HG03520 (cell line): ENCODE data around the gene NUDT1.

ENCODE experiments used
- ATAC-seq: cut with Tn5 transposase; IDR thresholded peaks from one replicate; pipeline ENCODE4 v1.9.1; 2021; ENCODE audit warnings: mild to moderate bottlenecking, moderate library complexity; ENCODE audit not compliant: unreplicated experiment

NUDT1 gene

DNA sequence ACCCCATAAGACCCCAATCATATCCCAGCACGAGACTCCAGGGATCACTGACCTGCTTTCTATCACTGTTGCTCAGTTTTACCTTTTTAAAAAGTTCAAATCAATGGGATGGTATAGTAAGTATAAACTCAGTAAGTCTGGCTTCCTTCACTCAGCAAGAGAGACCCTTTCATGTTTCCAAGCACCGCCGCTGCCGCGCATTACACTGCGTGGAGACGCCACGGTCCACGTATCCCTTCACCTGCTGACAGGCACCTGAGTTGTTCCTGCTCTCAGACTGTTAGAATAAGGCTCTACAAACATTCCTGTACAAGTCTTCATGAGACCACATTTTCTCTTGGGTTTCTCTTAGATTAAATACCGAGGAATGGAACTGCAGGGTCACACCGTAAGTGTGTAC, 37.6 kb upstream of the NUDT1 start:
- no peak for ATAC-seq

DNA sequence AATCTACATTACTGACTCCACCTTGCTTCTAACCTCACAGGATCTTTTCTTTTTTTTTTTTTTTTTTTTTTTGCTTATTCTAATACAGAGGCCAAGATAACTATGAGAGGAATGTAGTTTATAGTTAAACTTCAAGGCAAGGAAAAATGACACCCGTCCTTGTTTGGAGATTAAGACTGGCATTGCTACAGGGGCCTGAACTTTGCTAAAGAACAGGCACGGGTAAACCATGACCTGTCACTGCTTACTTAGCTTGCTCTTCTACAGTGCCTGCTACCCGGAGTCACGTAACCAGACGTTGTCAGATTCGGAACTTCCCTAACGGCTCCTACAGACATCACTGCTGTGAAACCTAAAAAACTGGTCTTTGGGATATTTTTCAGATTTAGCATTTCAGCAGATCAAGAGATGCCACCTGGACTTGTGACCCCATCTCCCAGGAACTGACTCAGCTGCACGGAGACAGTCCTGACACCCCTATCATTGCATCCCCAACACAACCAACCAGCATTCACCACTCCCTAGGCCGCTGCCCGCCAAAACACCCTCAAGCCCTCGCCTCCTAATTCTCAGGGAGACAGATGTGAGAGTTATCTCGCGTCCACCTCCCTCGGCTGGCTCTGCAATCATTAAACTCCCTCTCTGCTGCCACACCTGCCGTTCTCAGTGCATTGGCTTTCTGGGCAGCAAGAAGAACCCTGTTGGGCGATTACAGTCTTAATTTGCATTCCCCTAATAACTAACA, 36.8 kb upstream of the NUDT1 start:
- no peak for ATAC-seq

DNA sequence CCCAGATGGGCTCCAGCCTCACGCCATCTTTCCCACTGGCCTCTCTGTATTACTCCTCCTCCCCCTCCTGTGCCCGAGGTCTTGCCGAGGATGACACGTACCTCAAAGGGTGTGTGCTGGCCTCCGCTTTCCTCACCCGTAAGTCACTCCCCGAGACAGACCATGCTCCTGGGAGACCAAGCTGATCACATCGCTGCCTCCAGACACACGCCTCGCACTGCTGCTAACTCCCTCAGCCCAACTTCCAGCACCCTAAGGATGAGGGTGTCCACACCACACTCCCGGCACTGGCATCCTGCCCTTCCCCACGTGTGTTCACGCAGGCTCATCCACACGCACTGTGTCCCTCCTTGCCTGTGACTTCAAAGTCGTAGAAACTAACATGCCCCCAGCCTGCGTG, 33.3 kb upstream of the NUDT1 start:
- ATAC-seq, result no peak

GRCh38 chr7:2209146-2209960, 32.7 kb upstream of the NUDT1 start:
- peak; percentile 51 for ATAC-seq

DNA sequence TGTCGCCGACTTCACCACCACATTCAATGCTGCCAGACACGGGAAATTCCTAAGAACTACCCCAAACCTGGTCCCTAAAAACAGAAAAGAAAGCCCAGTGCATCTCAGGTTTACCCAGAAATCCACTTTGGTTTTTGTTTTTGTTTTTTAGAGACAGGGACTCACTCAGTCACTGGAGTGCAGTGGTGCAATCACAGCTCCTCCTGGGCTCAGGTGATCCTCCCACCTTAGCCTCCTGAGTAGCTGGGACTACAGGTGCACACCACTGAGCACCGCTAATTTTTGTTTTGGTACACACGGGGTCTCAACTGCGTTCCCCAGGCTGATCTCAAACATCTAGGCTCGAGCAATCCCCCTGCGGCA, 32.1 kb upstream of the NUDT1 start:
- no peak for ATAC-seq

- ATAC-seq, result no peak
These were observed 31.3 kb upstream of the NUDT1 start for GRCh38 chr7:2210551-2211258.

DNA sequence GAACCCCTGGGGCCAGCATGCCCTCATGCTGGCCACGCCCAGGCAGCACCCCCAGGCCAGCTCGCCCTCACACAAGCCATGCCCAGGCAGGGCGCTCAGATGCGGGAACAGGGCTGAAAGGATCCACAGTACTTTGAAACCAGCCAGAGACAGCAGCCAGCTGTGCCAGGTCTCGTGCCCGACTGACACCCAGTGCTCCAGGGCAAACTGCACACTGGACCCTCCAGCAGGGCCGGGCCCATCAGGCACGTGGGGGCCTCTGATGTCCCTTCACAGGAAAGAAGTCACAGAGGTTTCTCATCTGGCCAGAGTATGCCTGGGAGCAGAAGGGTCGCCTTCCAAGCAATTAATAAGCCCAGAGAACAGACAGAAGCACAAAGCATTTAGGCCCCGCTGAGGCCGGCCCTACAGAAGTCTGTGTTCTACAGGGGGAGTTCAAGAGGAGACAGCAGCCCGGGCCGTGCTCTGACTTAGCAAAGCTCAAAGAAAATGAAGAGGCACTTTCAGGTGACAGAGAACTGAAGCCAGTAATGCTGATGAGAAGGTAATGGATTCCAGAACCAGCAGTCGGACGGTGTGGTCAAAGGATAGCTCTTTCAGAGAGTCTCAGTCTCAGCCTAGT, 30.7 kb upstream of the NUDT1 start:
- no peak for ATAC-seq

DNA sequence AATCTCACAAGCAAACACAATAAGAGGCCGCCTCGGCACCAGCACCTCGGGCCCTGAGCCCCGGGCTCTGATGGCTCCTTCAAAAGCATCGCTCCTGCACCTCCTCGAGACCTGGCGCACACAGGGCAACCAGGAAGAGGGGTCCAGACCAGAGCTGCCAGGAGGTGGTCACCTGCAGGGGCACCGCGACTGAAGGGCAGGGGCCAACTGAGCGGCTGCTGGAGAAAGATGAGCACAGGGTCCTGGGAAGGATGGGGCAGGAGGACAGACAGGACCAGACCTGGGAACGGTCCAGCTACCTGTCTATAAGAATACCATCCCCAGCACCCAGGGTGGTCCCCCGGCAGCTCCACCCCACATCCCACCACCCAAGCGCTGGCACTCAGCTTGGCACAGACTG, 30.1 kb upstream of the NUDT1 start:
- ATAC-seq, result no peak

- no peak for ATAC-seq
These were observed 29.1 kb upstream of the NUDT1 start for GRCh38 chr7:2212906-2213305.

- no peak for ATAC-seq
These were observed 28.3 kb upstream of the NUDT1 start for GRCh38 chr7:2213551-2214215.

DNA sequence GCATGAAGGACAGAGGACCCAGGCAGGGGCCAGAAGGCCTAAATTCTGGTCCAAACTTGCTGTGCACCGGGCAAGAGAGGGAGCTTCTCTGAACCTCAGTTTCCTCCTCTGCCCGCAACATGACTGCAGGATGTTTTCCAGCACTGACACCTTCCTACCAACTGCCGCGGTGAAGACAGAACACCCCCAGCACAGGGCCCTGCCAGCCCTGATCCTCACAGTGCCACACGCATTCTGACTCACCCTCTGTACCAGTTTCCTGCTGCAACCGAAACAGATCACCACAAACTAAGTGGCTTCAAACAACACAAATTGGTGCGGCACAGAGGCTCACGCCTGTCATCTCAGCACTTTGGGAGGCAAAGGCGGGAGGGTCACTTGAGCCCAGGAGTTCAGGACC, 27.4 kb upstream of the NUDT1 start:
- ATAC-seq, result no peak

- no peak for ATAC-seq
These were observed 26.2 kb upstream of the NUDT1 start for GRCh38 chr7:2215851-2216250.

DNA sequence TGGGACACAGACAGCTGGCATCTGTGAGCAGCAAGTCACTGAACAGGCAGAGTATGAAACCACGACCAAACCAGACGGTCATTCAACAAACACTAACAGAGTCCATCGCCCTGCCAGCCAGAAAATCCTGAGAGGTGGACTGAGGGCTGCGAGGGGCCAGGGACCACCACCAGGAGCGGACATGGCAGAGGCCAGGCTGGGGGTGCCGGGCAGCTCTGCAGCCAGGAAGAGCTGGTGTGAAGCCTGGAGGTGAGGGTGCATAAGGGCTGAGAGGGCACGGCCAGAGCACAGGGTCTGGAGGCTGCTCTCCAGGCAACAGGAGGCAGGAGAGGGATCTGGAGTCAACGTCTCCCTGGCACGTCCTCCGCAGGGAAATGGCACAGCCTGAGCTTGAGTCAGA, 24.8 kb upstream of the NUDT1 start:
- ATAC-seq, result no peak

DNA sequence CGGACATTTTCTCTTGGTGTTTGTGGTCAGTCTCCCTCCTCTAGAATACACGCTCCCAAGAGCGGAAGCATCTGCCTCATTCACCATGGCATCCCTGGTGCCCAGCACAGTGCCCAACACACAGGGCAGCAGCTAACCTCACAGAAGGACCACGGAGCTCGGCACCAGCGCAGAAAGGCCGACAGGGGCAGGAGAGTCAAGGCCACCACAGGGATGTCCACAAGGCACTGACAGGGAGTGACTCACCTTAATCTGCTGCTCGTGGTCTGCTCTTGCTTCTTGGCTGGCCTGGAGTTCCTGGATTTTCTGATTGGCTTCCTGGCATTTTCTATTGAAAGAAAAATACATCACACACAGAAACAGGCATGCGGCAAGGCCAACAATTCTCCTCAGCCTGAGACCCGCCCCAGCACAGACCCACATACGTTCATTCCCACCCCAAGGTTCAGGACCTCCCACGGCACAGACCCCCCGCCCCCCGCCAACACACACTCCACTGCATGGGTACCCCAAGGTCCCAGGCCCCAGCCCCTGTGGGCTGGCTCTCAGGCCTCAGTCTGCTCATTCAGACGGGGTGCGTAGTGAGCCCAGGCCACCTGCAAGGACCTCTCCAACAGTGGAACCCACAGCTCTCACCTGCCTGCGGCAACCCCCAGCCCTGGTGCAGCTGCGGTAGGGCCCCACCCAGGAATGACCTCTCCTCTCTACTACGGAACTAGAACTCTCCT, 24.1 kb upstream of the NUDT1 start:
- ATAC-seq, result no peak

DNA sequence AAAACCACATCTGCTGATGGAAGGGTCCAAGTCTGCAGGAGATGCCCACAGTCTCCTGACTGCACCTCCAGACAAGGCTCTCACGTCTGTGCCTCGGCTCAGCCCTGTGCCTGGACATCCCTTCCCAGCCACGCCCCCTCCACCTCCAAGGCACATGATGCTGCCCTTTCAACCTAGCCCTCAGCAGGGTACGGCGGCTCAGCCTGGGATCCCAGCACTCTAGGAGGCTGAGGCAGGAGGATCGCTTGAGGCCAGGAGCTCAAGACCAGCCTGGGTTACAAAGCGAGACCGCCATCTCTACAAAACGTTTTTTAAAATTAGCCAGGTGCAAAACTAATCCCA, 23.6 kb upstream of the NUDT1 start:
- ATAC-seq, result no peak

DNA sequence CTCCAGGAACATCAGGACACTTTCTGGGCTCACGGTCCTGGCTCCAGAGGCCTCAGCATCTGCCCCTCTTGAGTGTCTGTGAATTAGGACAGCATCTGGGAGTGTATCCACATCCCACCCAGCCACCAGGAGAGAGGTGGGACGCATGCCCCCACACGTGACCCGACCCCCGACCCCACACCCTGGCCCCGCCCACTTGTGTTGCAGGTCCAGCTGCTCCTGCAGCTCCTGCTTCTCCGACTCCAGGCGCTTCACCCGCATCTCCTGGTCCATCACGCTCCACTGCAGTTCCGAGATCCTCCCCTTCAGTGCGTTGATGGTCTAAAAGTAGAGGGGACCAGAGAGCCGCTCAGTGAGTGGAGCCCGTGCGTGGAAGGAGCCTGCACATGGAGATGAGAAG, 22.9 kb upstream of the NUDT1 start:
- ATAC-seq, result no peak

GRCh38 chr7:2219606-2220005, 22.4 kb upstream of the NUDT1 start:
- no peak for ATAC-seq

GRCh38 chr7:2220030-2220429, 22.0 kb upstream of the NUDT1 start:
- no peak for ATAC-seq

GRCh38 chr7:2220506-2220905, 21.5 kb upstream of the NUDT1 start:
- no peak for ATAC-seq

DNA sequence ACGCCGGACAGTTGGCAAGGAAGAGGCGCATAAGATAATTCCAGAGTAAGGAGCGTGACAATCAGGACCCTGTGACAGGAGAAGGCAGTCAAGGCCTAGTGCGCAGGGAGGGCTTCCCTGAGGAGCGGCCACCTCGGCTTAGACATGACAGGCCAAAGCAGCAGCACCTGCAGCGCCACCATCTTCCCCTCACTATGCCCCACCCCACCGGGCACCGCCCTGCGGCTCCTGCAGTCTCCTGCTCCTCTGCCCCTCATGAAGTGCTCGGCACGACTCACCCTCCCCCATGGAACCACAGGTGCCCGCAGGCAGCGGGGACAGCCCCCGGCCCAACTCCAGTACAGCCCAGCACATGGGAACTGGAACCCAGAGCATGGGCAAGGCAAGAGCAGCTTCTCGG, 21.1 kb upstream of the NUDT1 start:
- no peak for ATAC-seq
